Stimulated activated CD8-positive, alpha-beta memory T cell treated with anti-CD3 and anti-CD28 coated beads, Interleukin-12 subunit alpha, Interleukin-12 subunit beta, amount 100 ng/mL, for 24 hours (primary cell): Measurements from ENCODE around the gene B3GAT3.
"Not testable (repeated sequence)": the region's sequence is repeated elsewhere in the genome, so short reads cannot be mapped to it uniquely, and the experiment has no call there.

Experiments
- DNase-seq: peaks from one replicate; pipeline ENCODE4 v3.0.0-alpha.2; 2020; ENCODE audit errors: extremely low read depth

B3GAT3 gene

GRCh38 chr11:62645946-62646824 lies 24.4 kb upstream of the B3GAT3 start, which contains the start of gene GANAB:
TSS of gene GANAB (minus strand) at chr11:62646613. CDS start at chr11:62646599, 14 bp downstream.
- peak; percentile 99 for DNase-seq

GRCh38 chr11:62645671-62645945 lies 23.8 kb upstream of the B3GAT3 start:
- no peak for DNase-seq

DNA sequence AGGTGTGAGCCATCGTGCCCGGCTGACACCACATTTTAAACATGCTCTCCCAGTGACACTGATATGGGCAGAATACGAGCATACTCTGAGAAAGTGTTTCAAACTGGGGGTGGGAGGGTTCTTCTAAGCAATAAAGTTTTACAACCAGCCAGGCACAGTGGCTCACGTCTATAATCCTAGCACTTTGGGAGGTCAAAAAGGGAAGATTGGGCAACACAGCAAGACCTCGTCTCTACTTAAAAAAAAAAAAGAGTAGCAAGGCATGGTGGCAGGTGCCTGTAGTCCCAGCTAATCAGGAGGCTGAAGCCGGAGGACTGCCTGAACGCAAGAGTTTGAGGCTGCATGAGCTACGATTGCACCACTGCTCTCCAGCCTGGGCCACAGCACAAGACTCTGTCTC lies 22.4 kb upstream of the B3GAT3 start:
- DNase-seq: no peak

DNA sequence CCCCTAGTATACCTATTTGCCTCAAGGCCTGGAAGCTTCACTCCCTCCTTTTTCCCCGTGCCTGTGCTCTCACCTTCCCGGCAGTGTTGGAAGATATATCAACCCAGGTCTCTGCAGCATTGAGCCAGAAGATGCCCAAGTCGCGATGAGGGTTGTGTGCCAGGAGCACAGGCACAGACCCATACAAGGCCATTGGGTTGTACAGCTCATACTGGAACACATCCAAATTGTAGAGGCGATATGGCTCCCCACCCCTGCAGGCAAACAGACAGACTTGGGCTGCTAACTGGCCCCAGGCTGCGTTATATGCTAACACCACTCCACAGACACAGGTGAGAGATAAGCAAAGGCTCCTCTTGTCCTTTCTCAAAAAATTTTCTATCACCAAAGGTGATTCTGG lies 10.7 kb upstream of the B3GAT3 start:
- no peak for DNase-seq

DNA sequence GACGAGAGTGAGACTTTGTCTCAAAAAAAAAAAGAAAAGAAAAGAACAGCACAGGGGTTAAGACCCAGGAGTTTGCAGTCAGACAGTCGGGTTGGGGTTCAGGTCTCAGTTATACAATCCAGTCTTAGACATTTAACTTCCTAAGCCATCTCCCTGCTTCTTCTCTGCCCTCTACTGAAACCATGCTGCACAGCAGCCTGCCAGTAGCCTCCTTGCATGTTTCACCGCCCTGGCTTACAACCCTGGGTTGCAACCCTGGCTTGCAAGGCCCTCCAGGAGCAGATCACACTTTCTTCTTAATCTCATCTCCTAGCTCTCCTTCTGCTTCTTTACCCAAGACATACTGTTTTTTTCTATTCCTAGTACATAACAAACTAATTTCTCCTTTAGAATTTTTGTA lies 5.9 kb upstream of the B3GAT3 start:
- DNase-seq: no peak

GRCh38 chr11:62622476-62623089 lies 797 bp upstream of the B3GAT3 start:
- DNase-seq: no peak

DNA sequence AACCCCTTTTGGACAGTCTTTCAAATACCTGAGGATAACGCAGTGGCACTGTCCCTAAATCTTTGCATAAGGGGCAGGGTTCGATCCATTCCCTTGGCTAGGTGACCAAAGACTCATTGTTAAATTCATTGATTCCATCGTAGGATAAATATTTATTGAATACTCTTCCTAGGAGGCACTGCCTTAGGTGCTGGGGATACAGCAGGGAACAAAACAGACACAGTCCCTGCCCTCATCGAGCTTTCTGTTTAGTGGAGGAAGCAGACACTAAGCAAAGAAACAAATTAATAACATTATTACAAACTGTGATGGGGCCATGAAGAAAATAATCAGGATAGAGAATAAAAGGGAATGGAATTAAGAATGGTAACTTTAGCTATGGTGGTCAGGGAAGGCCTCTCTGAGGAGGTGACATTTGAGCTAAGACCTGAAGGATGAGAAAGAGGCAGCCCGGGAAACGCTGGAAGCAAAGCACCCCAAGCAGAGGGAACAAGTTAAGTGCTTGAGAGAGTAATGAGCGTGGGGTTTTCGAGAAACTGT lies 689 bp downstream of the B3GAT3 start:
- no peak for DNase-seq

GRCh38 chr11:62616957-62617356 lies 4.8 kb downstream of the B3GAT3 start:
- DNase-seq: not testable (repeated sequence)

- DNase-seq: no peak
Observed at GRCh38 chr11:62615521-62615920, 6.3 kb downstream of the B3GAT3 start.

GRCh38 chr11:62614275-62614674 lies 7.5 kb downstream of the B3GAT3 start:
- no peak for DNase-seq

DNA sequence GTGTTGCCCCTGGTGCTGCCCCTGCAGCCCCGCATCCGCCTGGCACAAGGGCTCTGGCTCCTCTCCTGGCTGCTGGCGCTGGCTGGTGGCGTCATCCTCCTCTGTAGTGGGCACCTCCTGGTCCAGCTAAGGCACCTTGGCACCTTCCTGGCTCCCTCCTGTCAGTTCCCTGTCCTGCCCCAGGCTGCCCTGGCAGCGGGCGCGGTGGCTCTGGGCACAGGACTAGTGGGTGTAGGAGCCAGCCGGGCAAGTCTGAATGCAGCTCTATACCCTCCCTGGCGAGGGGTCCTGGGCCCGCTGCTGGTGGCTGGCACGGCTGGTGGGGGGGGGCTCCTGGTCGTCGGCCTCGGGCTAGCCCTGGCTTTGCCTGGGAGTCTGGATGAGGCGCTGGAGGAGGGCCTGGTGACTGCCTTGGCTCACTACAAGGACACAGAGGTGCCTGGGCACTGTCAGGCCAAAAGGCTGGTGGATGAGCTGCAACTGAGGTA lies 8.5 kb downstream of the B3GAT3 start:
- DNase-seq: no peak

DNA sequence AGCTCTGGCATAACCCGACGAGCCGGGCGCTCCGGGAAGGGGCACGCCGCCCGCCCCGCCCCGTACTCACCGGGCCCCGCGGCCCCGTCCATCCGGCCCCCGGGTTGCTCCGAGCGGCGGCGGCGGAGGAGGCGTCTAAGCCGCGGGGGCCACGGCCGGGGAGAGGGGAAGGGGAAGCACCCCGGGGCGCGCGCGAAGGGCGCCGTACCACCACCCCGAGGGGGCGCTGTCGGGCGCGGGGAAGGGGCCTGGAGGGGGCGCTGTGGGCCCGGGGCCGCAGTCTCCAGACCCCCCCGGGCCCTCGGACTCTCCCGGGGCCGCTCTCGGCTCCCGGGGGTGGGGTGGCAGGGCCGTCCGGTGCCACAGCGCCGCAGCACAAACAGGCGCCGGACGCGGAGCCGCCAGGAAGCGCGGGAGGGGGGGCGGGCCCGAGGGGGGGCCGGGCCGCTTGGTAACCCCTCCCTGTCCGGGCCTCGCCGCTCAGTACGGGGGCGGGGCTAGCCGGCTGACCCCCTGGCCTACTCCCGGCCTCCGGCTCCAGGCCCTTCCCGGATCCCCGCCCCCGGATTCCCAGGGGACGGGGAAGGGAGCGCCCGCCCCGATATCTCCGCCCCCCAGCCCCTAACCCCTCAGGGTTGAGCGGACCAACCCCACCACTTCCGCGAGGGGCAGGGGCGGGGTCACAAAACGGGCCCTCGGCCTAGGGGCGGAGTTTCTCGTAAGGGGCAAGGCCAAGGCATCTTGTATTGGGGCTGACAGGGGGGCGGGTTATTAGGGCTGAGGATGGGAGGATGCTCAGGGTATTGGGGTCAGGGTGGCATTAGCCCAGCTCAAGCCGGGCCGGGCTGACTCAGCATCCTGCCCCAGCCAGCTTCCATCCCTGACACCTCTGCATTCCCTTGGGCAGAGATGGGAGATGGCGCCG lies 9.2 kb downstream of the B3GAT3 start, which contains the start of the genes EML3 and ROM1:
Gene EML3, minus strand, starts transcription at position 410 of the 925 bp plus-strand sequence. Its CDS starts 318 bp downstream, at position 92.
Gene ROM1, plus strand, starts transcription at position 892 of the 925 bp plus-strand sequence. Its CDS starts 25 bp downstream, at position 917.
- peak; percentile 65 for DNase-seq

DNA sequence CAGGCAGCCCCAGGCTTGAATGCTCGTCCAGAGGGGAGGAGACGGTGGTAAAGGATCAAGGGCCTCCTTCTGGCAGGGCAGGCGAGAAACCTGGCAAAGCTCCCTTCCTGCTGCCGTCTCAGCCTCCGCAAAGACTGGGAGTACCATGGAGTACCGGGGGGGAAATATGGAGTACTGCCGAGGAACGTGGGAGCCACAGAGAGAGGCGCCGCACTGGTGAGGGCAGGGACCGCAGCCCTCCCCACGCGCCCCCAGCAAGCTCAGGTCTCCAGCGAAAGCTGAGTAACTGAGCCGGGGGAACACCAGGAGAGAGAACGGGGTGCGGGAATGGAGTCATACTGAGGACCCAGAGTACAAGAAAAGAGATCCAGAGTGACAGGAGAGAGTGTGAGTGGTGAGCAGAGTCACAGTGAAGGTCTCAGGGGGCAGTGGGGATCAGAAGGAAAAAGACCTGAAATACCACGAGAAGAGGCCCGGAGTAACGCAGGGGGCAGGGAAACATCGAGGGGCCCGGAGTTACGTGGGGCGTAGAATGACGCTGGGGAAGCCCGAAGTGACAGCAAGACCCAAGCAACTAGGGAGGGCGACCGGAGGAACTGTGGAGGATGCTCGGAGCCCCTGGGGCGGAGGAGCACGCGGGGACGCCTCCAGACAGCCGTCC lies 10.0 kb downstream of the B3GAT3 start:
- DNase-seq: no peak

DNA sequence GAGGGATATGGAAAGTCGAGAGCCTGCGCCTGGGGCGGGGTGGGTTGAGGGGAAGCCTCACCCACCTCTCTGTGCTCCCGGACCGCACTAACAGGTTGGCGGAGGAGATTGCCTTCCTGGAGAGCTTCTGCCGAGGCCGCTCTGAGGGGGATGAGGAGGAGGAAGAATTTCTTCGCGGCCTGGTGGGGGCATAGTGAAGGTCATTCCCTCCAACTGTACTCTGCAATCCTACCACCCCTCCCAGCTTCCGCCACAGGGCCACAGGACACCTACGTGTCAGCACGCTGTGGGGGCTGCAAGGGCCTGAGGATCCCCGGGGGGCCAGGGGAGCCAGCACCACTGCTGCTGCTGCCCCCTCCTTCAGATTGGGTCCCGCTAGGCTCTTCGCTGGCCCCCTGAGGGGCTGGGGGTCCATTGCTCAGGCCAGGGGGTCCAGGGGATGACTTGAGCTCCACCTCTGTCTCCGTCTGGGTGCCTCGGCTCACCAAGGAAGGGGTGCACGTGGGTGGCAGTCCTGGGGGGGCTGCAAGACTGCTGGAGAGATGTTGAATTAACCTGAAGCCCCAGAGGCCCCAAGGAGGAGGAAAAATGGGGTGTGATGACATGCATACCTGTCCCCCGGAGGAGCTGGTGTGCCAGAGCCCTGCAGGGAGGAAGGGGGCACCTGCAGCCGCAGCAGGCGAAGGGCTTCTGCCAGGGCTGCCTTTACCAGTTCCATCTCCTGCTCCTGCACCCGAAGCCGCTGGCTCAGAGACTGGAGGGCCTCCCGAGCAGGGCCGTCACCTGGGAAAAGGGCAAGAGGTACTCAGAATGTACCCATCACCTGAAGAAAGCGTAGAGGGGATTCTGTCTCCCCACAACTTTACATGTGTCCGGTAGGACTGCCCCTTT lies 10.7 kb downstream of the B3GAT3 start:
- no peak for DNase-seq

DNA sequence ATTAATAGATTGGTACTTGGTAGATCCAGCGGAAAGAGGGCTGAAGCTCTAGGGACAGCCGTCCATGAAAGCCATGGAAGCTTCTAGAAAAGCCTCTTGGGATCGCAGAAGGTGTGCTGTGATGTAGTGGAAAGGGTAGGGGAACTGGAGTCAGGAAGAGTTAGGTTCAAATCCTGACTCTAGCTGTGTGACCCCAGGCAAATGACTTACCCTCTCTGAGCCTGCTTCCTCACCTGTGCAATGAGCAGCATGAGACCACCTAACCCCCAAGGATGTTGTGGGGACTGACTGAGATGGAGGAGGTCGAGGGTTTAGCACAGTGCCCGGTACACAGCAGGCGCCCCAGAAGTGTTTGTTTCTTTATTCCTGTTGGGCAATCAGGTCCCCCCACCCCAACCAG lies 11.4 kb downstream of the B3GAT3 start:
- DNase-seq: no peak

DNA sequence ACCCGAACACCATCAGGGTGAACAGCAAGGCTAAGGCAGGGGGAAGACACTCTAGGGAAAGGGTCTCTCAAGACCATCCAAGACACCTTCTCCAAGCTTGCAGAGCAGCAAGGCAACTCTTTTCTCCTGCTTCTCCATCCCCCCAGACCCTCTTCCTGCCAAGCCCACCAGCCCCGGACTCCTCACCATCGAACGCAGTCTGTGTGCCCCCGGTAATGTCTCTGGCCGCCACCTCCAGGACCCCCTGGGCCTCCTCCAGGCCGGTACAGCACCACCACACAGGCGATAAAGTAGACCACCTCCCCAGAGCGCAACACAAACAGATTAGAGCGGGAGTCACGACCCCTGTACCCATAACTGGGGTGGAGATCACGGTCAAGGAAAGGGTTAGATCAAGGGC lies 13.0 kb downstream of the B3GAT3 start:
- no peak for DNase-seq

GRCh38 chr11:62607714-62608113 lies 14.1 kb downstream of the B3GAT3 start:
- no peak for DNase-seq

GRCh38 chr11:62605902-62606301 lies 15.9 kb downstream of the B3GAT3 start:
- no peak for DNase-seq

DNA sequence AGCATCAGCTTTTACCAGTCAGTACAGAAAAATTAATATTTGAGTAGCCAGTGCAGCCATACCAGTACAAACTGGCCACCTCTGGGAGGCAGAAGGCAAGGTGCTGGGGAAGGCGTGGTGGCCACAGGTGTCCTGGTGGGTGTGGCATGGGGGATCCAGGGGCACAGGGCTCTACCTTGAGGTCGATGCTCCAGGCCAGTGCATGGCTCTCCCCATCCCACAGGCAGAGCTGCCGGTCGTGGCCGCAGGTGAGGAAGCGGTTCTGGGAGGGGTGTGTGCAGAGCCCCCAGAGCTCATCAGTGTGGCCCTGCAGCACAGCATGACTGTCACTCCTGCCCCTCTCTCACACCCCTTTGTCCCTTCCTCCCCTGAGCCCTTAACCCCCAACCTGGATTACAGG lies 16.3 kb downstream of the B3GAT3 start:
- no peak for DNase-seq

DNA sequence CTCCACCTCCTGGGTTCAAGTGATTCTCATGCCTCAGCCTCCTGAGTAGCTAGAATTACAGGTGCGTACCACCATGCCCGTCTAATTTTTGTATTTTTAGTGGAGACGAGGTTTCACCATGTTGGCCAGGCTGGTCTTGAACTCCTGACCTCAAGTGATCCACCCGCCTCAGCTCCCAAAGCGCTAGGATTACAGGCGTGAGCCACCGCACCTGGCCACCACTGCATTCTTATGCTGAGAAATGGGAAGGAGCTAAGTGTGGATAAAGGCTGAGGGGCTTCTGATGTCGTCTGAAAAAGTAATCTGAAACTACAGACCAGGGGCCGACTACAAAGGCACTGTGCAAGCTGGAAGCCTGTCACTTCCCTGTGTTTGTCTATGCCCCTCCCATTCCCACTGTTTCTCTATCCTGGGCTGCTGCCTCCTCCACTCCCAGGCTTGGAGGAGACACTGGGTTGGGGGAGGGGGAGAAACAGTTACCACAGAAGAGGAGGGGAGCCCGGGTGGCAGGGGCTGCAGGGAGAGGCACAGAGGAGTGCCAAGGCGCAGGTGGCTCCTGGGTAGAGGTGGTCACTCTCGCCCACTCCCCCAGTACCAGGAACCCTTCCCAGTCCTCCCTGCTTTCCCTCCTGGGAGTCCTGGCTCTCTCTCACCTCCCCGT lies 17.2 kb downstream of the B3GAT3 start:
- DNase-seq: no peak
